Endometrium (tissue), 2 donors: ENCODE measurements around the gene UFL1.

ENCODE experiments used
- FAIRE-seq: peaks from 2 replicates; lab custom pipeline; 2012; peaks lifted over from hg19 to GRCh38; lab: Jason Lieb, UNC
- donor health status: control.
- donor health status: control.

The UFL1 gene

GRCh38 chr6:96575359-96575758, 53.8 kb downstream of the UFL1 start:
- FAIRE-seq, result no peak

DNA sequence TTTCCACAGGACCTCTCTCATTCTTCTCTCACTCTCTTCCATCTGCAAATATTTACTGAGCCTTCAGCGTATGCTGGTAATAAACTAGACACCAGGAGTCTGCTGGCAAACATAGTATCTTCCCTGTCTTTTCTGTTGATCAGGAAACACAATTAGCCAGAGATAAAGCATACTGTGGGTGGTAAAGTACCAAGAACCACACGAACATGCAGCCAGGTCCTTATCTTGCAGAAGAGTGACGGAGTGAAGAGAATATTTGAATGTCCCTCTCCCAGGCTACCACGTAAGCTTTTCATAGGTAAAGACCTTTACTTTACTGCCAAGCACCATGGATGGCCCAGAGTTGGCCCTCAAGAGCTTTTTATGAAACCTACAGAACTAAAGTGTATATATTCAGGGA, 54.6 kb downstream of the UFL1 start:
- no peak for FAIRE-seq

DNA sequence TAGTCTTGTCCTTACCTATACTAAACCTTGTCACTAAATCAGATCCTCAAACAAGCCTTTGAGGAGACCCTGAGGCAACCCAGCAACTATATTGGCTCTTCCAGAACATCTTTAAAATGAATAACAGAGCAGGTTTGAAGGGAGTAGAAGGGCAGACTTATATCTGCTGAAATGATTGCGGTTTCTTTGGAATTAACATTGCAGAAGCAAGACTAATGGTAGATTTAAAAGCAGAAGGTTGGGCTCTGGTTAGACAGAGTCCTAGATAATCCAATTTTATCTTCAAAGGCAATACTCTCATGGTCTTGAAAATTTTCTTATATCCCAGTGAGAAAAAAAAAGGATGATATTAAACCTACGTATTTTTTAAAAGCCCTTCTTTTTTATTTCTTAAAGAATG, 60.4 kb downstream of the UFL1 start:
- FAIRE-seq, result no peak

DNA sequence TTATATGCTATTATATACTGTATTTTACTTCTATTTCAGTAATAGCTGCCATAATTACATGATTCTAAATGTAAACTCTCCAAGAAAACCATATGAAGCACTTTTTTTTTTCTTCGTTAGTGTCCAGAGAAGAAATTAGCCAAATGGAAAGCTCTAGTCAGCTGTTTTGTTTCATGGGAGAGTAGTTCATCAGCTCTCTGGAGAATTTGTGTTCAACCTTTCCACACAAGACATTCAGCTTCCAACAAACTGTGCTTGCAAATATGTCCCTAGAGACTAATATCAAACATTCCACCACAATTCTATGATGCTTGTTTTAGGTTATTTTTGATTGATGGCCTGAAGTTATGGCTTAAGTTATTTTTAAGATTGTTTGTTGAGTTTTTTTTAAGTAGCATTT, 60.8 kb downstream of the UFL1 start:
- no peak for FAIRE-seq

DNA sequence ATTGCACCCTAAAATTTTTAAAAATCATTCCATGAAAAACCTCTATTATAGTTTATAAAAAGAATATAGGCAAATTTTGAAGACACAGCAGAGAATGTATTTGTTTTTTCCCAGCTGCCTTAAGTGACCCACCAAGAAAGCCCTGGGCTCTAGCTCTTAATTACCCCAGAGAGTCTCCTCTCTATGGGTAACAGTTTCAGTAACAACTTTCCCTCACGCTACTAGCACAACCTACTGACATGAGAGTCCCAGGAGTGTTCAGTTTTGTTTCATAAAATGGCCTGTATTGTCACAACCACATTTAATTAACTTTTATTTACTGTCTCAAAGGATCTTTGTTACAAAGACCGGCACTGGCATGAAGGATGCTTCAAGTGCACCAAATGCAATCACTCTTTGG, 82.8 kb downstream of the UFL1 start:
- no peak for FAIRE-seq
